Stimulated activated CD4-positive, alpha-beta T cell treated with anti-CD3 and anti-CD28 coated beads, Interleukin-12 subunit alpha, Interleukin-12 subunit beta, amount 100 ng/mL, for 4 hours (primary cell): ENCODE measurements around the gene SPSB3.
"Not testable (repeated sequence)": the region's sequence is repeated elsewhere in the genome, so short reads cannot be mapped to it uniquely, and the experiment has no call there.

Source experiments
- DNase-seq: peaks from one replicate; pipeline ENCODE4 v3.0.0-alpha.2; 2020

Gene SPSB3

GRCh38 chr16:1816396-1817275 lies 34.3 kb upstream of the SPSB3 start:
- no peak for DNase-seq

DNA sequence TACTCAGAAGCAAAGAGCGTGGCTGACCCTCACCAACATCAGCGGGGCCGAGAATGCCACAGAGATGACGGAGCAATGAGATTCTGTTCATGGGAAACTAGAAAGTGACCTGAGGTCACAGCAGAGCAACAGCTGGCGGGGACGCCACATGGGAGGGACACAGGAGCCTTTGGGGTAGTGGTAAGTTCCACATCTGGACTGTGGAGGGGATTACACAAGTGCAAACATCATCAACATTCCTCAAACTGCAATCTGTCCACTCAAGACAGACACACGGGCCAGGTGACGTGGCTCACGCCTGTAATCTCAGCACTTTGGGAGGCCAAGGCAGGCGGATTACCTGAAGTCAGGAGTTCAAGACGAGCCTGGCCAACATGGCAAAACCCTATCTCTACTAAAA lies 33.1 kb upstream of the SPSB3 start:
- no peak for DNase-seq

- peak; percentile 49 for DNase-seq
Measured at GRCh38 chr16:1812732-1813163, 30.4 kb upstream of the SPSB3 start.

DNA sequence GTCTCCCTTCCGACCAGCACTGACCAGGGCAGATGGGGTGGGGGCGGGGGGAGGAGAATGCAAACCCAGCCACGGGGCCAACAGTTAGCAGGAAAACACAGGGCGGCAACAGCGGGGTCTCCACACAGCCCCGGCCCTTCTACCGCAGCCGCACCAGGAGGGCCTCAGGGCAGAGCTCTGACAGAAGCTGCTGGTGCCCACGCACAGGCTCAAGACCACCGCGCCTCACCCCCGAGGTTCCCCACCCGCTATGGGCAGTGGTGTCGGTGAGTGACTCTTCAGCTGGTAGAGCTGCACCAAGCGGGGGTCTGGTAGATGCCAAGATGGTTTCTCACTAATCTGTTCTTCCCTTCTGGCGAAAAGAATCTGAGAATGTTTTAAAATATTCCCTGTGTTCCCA lies 28.2 kb upstream of the SPSB3 start:
- no peak for DNase-seq

DNA sequence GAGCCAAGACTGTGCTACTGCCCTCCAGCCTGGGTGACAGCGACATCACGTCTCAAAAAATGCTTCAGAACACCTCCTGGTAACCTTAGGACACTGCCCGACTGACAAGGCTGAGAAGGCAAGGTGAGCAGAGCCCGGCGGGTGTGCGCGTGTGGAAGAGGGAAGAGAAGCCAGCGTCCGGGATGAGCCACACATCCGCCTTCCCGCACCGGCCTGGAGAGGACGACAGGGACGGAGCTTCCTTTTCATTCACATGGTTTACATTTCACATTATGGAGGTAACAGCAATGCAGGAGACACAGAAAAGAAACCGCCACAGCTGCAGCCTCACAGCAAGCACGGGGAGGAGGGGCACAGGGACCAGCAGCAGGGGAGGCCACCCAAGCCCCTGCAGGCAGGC lies 27.7 kb upstream of the SPSB3 start:
- DNase-seq: no peak

DNA sequence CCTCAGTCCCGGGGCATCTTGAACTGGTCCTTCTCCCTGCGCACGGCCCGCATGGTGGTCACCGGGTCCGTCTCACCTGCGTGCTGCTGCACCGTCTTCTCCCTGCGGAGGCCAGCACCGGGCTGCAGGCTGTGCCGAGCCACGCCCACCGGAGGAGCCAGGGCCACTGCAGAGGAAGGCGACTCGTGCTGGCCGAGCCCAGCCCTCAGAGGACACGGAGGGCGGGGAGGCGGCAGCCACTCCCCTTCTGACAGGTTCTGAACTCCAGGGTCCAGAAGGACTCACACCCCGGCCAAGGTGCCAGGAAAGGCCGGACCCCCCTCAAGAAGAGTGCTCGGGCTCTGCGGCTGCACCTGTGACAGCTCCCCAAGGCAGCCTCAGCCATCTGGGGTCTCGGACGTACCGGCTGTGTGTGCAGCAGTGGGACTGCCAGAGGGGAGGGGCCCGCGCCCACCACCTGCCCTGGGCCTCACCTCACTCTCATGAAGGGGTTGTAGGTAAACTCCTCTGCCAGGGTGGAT lies 27.0 kb upstream of the SPSB3 start:
- no peak for DNase-seq

DNA sequence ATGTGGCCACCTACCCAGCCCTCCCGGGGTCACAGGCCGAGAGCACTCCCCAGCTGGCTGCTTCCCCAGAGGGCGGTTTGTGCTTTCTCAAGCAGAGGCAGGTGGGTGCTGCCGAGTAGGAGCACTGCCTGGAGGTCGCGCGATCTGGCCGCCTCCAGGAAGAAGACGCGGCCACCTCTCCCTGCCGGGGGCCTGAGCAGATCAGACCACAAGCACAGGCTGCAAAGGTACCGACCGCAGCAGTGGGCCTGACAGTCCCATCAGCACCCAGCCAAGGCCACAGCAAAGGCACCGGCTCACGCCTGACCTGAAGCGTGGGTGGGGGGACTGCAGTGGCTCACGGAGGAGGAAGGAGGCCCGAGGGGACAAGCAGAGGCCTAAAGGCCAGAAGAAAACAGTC lies 26.3 kb upstream of the SPSB3 start:
- DNase-seq: no peak

DNA sequence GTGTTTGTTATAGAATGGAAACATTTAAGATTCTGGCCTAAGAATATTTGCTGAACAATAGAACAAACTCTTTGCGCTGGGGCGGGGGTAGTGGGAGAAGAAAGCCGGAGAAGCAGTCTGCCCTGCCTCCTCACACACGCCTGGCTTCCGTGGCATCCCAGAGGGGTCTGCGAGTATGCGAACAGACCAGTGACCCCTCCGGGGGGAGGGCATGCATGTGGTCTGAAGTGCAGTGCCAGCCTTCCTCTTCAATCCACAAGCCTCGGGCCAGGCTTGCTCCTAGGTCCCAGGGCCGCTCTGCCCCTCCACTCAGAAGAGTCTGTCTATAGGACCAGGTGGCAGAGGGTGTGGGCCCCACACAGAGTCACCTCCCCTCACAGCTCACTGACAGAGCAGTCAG lies 25.3 kb upstream of the SPSB3 start:
- no peak for DNase-seq

GRCh38 chr16:1800701-1801100 lies 18.3 kb upstream of the SPSB3 start:
- DNase-seq: no peak

DNA sequence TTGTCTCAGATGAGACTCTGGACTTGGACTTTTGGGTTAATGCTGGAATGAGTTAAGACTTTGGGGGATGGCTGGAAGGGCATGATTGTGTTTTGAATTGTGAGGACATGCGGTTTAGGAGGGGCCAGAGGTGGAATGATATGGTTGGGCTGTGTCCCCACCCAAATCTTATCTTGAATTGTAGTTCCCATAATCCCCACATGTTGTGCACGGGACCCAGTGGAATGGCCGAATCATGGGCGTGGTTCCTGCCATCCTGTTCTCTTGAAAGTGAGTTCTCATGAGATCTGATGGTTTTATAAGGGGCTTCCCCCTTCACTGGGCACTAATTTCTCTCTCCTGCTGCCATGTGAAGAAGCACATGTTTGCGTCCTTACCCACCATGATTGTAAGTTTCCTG lies 16.9 kb upstream of the SPSB3 start:
- DNase-seq: not testable (repeated sequence)

- no peak for DNase-seq
Measured at GRCh38 chr16:1794908-1795666, 12.7 kb upstream of the SPSB3 start.

GRCh38 chr16:1794221-1794871 lies 12.0 kb upstream of the SPSB3 start:
- no peak for DNase-seq

DNA sequence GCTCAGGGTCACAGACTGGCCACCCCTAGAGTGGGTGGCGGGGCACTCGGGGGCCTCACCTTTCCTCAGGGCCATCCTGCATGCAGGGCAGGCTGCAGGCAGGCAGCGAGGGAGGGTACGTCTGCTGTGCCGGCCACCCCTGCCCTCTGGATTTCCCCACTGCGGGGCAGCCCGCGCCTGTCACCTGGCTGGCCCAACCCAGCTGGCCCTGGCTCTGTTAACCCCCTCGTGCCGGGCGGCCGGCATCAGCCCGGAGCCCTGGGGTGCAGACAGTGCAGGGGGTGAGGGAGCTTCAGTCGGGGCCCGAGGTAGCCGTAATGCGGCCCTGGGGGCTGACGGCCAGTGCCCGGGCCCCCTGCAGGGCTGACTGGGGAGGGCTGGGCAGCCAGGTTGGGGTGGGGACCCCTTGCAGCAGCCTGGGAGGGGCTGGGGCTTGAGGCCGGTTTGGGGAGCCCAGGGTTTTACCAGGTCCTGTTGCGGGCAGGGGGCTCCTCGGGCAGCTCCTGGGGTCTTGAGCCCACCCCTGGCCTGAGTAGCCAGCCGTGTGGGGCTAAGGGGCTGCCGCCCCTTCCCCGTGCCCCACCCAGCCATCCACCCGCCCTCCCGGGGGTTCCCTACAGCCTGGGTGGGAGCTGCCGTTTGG lies 11.3 kb upstream of the SPSB3 start, which contains the start of gene IGFALS:
Gene IGFALS, minus strand, starts transcription at position 128 of the 643 bp plus-strand sequence. Its CDS starts 53 bp downstream, at position 75.
- no peak for DNase-seq

GRCh38 chr16:1792836-1793577 lies 10.6 kb upstream of the SPSB3 start:
- no peak for DNase-seq

DNA sequence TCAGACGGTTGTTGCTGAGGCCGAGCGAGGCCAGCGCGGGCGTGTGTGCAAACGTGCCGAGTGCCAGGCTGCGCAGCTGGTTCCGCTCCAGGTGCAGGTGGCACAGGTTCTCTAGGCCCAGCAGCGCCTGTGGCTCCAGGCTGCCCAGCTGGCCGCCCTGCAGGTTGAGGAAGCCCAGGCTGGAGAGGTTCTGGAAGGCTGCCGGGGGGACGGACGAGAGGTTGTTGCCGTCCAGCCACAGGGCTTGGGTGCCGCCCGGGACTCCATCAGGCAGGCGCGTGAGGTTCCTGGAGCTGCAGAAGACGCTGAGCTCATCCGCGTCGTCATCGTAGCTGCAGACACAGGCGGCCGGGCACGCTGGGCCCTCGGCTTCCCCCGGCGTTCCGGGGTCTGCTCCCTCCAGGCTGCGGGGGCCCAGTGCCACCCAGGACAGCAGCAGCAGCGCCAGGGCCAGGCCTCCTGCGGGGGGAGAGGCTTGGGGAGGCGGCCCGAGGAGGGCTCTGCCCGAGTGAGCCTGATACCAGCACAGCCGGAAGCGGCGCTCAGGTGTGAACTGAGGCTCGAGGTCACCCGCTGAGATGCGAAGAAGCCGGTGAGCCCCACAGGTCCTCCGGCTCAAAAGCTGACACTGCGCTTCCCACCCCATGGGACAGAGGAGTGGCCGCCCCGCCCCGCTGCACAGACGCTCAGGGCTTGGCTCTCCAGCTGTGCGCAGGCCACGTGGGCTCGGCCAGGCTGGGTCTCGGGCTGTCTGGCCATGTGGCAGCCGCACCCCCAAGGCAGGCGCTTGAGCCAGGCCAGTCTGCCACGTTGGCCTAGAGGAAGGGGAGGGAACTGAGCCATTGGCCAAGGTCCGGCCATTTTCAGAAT lies 9.8 kb upstream of the SPSB3 start:
- DNase-seq: no peak

DNA sequence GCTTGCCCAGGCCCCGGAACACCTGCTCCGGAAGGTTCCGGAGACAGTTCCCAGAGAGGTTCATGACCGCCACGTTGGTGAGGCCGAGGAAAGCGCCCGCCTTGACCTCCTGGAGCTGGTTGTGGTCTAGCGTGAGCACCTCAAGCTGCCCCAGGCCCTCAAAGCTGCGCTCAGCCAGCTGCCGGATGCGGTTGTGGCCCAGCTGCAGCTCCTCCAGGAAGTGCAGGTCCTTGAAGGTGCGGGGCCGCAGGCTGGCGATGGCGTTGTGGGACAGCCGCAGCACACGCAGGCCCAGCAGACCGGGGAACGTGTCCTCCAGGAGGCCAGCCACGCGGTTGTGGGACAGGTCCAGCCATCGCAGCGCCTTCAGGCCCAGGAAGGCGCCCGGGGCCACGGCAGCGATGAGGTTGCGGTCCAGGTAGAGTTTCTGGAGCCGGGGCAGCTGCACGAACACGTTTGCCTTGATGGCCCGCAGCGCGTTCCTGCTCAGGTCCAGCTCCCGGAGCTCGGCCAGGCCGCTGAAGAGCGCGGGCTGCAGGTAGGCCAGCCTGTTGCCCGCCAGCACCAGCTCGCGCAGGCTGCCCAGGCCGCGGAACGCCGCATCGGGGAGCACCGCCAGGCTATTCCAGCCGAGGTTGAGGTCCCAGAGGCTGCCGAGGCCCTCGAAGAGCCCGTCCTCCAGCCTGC lies 9.0 kb upstream of the SPSB3 start:
- DNase-seq: no peak

GRCh38 chr16:1790611-1791255 lies 8.4 kb upstream of the SPSB3 start:
- no peak for DNase-seq

DNA sequence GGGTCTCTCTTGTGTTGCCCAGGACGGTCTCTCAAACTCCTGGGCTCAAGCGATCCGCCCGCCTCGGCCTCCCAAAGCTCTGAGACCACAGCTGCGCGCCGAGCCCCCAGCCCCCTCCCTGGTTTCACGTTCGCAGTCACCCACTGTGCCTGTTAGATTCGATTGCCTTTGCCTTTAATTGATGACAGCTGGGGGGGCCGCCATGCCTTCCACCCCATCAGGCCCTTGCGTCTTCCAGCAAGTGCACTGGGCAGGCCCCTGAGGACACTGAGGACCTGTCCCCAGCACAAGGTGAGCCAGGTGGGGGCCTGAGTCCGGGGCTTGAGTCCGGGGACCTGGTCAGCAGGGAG lies 7.9 kb upstream of the SPSB3 start:
- no peak for DNase-seq

DNA sequence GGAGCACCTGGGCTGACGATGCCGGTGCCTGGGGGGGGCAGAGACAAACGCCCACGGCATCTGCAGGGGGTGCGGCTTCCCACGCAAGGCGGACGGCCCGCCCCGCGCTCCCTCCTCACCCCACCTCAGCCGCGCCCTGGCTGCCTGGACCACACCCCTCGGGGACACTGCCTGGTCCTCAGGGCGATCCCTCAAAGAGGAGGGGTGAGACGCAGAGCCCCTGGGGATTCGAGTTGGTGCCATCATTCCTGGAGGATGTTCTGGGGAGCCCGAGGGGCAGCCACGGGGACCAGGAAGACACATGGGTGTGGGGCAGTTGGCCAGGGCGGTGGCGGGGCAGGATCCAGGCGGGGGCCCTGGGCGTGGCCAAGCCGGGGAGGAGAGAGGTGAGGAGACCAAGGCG lies 7.3 kb upstream of the SPSB3 start:
- DNase-seq: no peak

- no peak for DNase-seq
Measured at GRCh38 chr16:1788708-1789100, 6.3 kb upstream of the SPSB3 start.
